ENCODE results near the gene PDE6H.

DNA sequence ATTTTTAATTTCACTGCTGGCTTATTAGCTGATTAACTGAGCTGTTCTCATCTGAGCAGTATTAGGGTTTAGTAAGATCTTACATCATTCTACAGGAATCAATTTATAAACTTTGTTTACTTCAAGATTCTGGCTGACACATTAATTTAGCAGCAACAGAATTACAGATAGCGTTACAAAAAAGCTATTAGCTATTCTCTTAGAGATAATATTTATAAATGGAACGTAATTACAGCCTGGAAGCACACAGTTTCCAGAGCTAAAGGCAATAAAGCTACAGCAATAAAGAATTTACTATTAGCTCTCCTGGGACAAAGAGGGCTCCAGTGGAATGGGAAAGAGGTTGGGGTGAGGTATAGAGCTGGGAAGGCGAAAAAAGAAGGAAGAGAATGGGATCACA is 34.7 kb downstream of the PDE6H start:
- TF ChIP-seq, protein P1, sequence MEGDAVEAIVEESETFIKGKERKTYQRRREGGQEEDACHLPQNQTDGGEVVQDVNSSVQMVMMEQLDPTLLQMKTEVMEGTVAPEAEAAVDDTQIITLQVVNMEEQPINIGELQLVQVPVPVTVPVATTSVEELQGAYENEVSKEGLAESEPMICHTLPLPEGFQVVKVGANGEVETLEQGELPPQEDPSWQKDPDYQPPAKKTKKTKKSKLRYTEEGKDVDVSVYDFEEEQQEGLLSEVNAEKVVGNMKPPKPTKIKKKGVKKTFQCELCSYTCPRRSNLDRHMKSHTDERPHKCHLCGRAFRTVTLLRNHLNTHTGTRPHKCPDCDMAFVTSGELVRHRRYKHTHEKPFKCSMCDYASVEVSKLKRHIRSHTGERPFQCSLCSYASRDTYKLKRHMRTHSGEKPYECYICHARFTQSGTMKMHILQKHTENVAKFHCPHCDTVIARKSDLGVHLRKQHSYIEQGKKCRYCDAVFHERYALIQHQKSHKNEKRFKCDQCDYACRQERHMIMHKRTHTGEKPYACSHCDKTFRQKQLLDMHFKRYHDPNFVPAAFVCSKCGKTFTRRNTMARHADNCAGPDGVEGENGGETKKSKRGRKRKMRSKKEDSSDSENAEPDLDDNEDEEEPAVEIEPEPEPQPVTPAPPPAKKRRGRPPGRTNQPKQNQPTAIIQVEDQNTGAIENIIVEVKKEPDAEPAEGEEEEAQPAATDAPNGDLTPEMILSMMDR (optimal IDR thresholded peaks at IDR 0.05 in 1 of 3, IDR thresholded peaks at IDR 0.05 in 1 of 3, conservative IDR thresholded peaks at IDR 0.05 in 1 of 3; ENCODE audit: extremely low read depth in 1 of 3, insufficient read depth in 2 of 3, low read length in 3 of 3) = no peak
- TF ChIP-seq EZH2 (IDR thresholded peaks at IDR 0.05; ENCODE audit: low read length) = no peak

Measured in keratinocyte (primary cell).